Measurements from ENCODE around the gene BBOF1.

Gene BBOF1

GRCh38 chr14:74109369-74109768 lies 90.2 kb downstream of the BBOF1 start:
- no peak for DNase-seq

GRCh38 chr14:74111395-74112216 lies 92.5 kb downstream of the BBOF1 start:
- DNase-seq, result peak in 1 of 2 experiments; percentile 43
